ENCODE data around the gene ERCC6L2.

GRCh38 chr9:95936579-95937075 lies 61.1 kb downstream of the ERCC6L2 start:
- TF ChIP-seq CTCF (IDR thresholded peaks at IDR 0.05) (no peak), EP300 (IDR thresholded peaks at IDR 0.05) (no peak)

All from tibial nerve (tissue), 4 donors.